Measurements from ENCODE around the gene THRB.

The THRB gene

GRCh38 chr3:24512564-24513197 lies 18.0 kb upstream of the THRB start:
- ATAC-seq: no peak

GRCh38 chr3:24510030-24510648 lies 15.5 kb upstream of the THRB start:
- ATAC-seq: no peak

GRCh38 chr3:24508423-24508839 lies 13.8 kb upstream of the THRB start:
- no peak for ATAC-seq

- no peak for ATAC-seq
These were observed 13.2 kb upstream of the THRB start for GRCh38 chr3:24507776-24508422.

- ATAC-seq: no peak
These were observed 12.5 kb upstream of the THRB start for GRCh38 chr3:24506966-24507775.

GRCh38 chr3:24505691-24506550 lies 11.3 kb upstream of the THRB start:
- no peak for ATAC-seq

- no peak for ATAC-seq
These were observed 10.1 kb upstream of the THRB start for GRCh38 chr3:24504772-24505171.

GRCh38 chr3:24503616-24504113 lies 9.0 kb upstream of the THRB start:
- no peak for ATAC-seq

- ATAC-seq: no peak
These were observed 8.0 kb upstream of the THRB start for GRCh38 chr3:24502690-24503089.

- ATAC-seq: no peak
These were observed 6.2 kb upstream of the THRB start for GRCh38 chr3:24500806-24501205.

GRCh38 chr3:24499991-24500390 lies 5.3 kb upstream of the THRB start:
- ATAC-seq: no peak

GRCh38 chr3:24498796-24499195 lies 4.1 kb upstream of the THRB start:
- ATAC-seq: no peak

- no peak for ATAC-seq
These were observed 3.7 kb upstream of the THRB start for GRCh38 chr3:24498391-24498790.

GRCh38 chr3:24497942-24498341 lies 3.3 kb upstream of the THRB start:
- ATAC-seq: no peak

- ATAC-seq: no peak
These were observed 2.2 kb upstream of the THRB start for GRCh38 chr3:24496529-24497482.

GRCh38 chr3:24495326-24495994 lies 810 bp upstream of the THRB start:
- ATAC-seq: peak in 1 of 2 donors; percentile 12

- ATAC-seq: no peak
These were observed 668 bp downstream of the THRB start for GRCh38 chr3:24493746-24494617.

- ATAC-seq: no peak
These were observed 1.6 kb downstream of the THRB start for GRCh38 chr3:24492971-24493551.

- no peak for ATAC-seq
These were observed 4.5 kb downstream of the THRB start for GRCh38 chr3:24490151-24490550.
